Osteocyte (in vitro differentiated cells): Measurements from ENCODE around the gene RAB25. TPM values are rescaled to one million over a fixed set of nuclear protein-coding genes. Genes with fewer than 3 reads are reported as not detected.

Source experiments
- DNase-seq: peaks from one replicate; pipeline ENCODE4 v3.0.0; 2021; ENCODE audit warnings: mixed read lengths; ENCODE audit not compliant: unreplicated experiment; ENCODE audit errors: extremely low spot score
- H3K27ac Mint-ChIP-seq: one replicate; pipeline ENCODE4 v1.8.0; 2021; ENCODE audit warnings: mild to moderate bottlenecking, mixed read lengths; ENCODE audit not compliant: unreplicated experiment
- H3K27me3 Mint-ChIP-seq: one replicate; pipeline ENCODE4 v1.8.0; 2021; ENCODE audit warnings: mixed read lengths; ENCODE audit not compliant: unreplicated experiment
- H3K36me3 Mint-ChIP-seq: one replicate; pipeline ENCODE4 v1.8.0; 2021; ENCODE audit warnings: mixed read lengths; ENCODE audit not compliant: unreplicated experiment
- H3K4me1 Mint-ChIP-seq: one replicate; pipeline ENCODE4 v1.8.0; 2021; ENCODE audit warnings: mixed read lengths; ENCODE audit not compliant: unreplicated experiment
- H3K4me3 Mint-ChIP-seq: one replicate; pipeline ENCODE4 v1.8.0; 2021; ENCODE audit warnings: mild to moderate bottlenecking, moderate library complexity, mixed read lengths; ENCODE audit not compliant: unreplicated experiment
- H3K9me3 Mint-ChIP-seq: one replicate; pipeline ENCODE4 v1.8.0; 2021; ENCODE audit warnings: mixed read lengths; ENCODE audit not compliant: unreplicated experiment
- total RNA-seq: library from RNA; stranded (reverse); gene quantifications from 2 replicates; pipeline ENCODE4 v1.2.1, GENCODE V29; 2021
- TF ChIP-seq, protein P1 (sequence below): fragments of 200-600 bp; sonication (generic); IDR thresholded peaks from 2 replicates; pipeline ENCODE4 v1.5.0; 2021; ENCODE audit warnings: antibody characterized with exemption, mild to moderate bottlenecking, moderate library complexity

Gene RAB25
- total RNA-seq, 1 donor from 2014 or later = not detected

DNA sequence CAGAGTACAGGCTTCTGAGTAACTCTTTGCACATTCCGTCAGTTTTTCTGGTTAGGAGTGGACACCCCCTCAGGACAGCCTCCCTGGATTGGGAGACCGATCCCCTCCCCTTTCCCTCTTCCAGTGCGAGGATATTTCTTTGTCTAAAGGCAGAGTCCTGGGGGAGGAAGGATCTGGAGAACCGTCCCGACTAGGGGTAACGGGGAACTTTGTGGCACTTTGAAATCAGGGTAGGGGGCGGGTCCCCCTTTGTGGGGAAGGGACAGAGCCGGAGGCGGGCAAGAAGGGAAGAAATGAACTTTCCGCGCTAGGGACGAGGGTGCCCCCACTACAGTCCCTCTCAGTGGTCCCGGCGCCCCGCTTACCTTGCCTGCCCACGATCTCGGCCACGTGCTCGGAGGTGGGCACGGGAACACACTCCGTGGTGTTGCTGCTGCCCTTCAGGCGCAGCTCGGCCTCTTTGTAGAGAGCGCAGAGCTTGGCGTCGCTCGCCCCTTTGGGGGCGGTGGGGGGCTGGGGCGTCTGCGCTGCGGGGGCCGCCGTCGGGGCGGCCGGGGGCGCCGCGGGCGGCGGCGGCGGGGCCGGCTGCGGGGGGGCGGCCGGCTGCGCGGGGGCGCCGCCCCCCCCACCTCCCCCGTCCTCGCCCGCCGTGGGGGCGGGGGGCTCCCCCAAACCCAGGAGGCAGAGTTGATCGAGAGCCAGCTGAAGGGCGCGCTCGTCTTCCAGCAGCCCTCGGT lies 20.4 kb downstream of the RAB25 start:
- Mint-ChIP-seq H3K9me3 (no peaks in the 10 kb centered on the region), H3K27ac (peak overlapping the region; percentile 80), H3K4me1 (peaks cover 76% of the 10 kb centered on the region), H3K27me3 (no peaks in the 10 kb centered on the region), H3K36me3 (peaks cover 5% of the 10 kb centered on the region), H3K4me3 (peak overlapping the region; percentile 93)
- DNase-seq = no peak
- TF ChIP-seq, protein P1, sequence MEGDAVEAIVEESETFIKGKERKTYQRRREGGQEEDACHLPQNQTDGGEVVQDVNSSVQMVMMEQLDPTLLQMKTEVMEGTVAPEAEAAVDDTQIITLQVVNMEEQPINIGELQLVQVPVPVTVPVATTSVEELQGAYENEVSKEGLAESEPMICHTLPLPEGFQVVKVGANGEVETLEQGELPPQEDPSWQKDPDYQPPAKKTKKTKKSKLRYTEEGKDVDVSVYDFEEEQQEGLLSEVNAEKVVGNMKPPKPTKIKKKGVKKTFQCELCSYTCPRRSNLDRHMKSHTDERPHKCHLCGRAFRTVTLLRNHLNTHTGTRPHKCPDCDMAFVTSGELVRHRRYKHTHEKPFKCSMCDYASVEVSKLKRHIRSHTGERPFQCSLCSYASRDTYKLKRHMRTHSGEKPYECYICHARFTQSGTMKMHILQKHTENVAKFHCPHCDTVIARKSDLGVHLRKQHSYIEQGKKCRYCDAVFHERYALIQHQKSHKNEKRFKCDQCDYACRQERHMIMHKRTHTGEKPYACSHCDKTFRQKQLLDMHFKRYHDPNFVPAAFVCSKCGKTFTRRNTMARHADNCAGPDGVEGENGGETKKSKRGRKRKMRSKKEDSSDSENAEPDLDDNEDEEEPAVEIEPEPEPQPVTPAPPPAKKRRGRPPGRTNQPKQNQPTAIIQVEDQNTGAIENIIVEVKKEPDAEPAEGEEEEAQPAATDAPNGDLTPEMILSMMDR = no peak

DNA sequence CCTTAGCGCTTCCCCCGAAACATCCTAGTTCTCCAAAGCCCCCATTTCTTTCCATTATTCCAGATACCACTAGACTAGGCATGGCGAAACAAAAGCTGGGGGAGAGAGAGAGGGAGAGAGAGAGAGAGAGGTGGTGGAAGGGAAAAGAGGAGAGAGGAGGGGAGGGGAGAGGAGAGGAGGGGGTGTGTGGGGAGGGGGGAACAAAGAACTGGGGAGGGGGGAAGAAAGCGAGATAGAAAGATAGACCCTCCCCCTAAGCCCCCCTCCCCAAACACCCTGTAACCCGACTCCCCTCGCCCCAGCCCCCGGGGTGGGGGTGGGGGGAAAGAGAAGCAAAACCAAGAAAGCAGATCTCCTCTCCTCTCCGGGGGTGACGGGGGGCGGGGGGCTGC lies 21.0 kb downstream of the RAB25 start:
- TF ChIP-seq, protein P1 = no peak
- Mint-ChIP-seq H3K4me1 (peaks cover 76% of the 10 kb centered on the region), H3K27ac (peak overlapping the region; percentile 85), H3K4me3 (peak overlapping the region; percentile 93), H3K27me3 (no peaks in the 10 kb centered on the region), H3K9me3 (no peaks in the 10 kb centered on the region), H3K36me3 (peaks cover 5% of the 10 kb centered on the region)
- no peak for DNase-seq

DNA sequence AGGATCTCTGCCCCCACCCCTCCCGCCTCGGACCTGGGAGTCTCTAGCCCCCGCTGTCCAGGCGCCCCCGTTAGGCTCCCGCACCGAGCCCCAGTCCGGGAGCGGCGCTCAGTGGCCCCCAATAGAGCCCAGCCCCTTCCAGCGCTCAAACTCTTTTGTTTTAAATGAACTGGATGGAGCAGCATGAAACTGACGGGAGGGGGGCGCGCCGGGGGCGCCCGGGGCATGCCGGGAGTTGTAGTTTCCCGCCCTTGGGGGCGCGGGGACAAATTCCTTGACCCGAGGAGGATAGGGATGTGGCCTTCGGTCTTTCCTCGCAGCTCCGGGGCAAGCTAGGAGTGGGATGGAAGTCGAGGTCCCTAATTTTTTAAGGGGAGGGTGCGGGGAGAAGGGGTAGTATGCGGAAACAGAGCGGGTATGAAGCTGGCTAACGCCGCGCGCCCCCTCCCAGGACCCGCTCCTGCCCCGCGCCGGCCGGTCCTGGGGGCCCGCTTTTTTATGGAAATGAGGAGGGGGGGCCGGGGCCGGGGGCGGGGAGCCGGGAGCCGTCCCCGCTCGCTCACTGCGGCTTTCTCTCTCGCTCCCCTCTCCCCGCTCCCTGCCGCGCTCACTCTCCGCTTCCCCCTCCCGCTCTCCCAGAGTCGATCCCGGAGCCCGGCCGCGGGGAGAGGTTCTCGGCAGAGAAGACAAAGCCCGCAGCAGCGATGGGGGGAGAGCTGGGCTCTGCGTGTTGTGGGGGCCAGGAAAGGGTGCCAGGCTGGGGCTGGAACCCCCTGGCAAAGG lies 21.5 kb downstream of the RAB25 start, which contains the start of gene MEX3A:
Gene MEX3A, minus strand, starts transcription at position 157 of the 783 bp plus-strand sequence. CDS start 467 bp downstream, outside the sequence.
- Mint-ChIP-seq H3K27ac (peak within 1 kb of the TSS; percentile 87), H3K36me3 (no peaks in the 10 kb centered on the region), H3K4me1 (peaks cover 75% of the 10 kb centered on the region), H3K27me3 (no peaks in the 10 kb centered on the region), H3K4me3 (peak within 1 kb of the TSS; percentile 93), H3K9me3 (no peaks in the 10 kb centered on the region)
- peak; percentile 93 for DNase-seq
- TF ChIP-seq, protein P1 = no peak

DNA sequence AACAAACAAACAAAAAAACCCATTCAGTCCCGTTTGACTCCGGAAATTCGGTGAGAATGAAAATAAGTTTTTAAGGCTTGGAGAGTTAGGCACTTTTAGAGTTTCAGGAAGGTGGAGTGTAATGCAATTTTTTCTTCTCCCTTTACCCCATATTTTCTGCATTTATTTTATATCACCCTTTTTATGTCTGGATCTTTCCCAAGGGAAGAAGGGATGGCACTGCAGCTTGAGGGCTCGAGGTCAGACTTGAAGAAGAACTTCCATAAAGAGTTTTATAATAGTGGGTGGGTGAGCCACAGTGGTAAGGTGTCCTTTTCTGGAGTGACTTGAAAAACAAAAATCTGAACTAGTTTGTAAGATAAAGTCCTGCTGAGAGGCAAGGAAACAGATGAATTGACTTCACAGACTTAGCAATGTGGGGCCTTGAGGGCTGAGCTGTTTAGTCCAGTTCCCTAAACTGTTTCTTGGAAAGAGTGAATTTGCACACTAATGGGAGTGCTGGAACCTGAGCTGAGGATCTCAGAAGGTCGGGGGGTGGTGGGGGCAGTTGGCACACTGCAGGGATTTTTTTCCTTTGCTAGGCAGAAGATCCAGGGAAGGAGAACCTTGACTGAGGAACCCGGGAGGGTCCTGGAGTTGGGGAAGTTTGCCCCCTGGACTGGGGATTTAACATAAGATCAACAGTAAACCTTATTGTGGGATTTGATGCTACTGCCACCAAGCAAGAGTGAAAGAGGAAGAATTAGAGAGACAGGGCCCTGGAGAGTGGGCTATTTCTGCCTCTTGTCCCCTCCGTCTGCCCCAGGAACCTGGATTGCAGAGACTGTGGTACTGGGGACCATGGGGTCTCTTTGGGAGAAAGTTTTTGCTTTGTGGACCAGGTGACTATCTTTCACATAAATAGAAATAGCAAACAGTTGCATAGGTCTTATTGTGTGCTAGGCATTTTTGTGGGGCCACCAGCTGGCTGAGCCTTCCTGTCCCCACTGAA lies 23.1 kb downstream of the RAB25 start:
- TF ChIP-seq, protein P1 = no peak
- Mint-ChIP-seq H3K4me3 (peak overlapping the region; percentile 93), H3K27ac (peak overlapping the region; percentile 87), H3K27me3 (no peaks in the 10 kb centered on the region), H3K4me1 (peaks cover 60% of the 10 kb centered on the region), H3K9me3 (no peaks in the 10 kb centered on the region), H3K36me3 (no peaks in the 10 kb centered on the region)
- no peak for DNase-seq
